Omental fat pad (tissue), 4 donors: Measurements from ENCODE around the gene CCNB2. TPM values are rescaled to one million over a fixed set of nuclear protein-coding genes. Genes with fewer than 3 reads are reported as not detected.

Source experiments
- ATAC-seq: fragments of 150-250 bp; one replicate; pipeline ENCODE4 v1.9.1; 2016; ENCODE audit warnings: mild to moderate bottlenecking, moderate library complexity; ENCODE audit not compliant: low FRiP score
- DNase-seq: peaks from one replicate; pipeline ENCODE4 v3.0.0-alpha.2; 2019; ENCODE audit warnings: low spot score
- total RNA-seq, 4 donors: library from RNA; depleted of rRNA; stranded (reverse); fragments of >200 nt; gene quantifications; one replicate each; pipeline ENCODE4 v1.1.0, GENCODE V29; 2016
- TF ChIP-seq, protein P1 (sequence below), 3 donors: fragments of 450-650 bp; IDR thresholded peaks; one replicate each; pipeline ENCODE4 v1.5.1; 2016 to 2017; ENCODE audit warnings: antibody characterized with exemption in 3 of 3, mild to moderate bottlenecking in 3 of 3, moderate library complexity in 2 of 3

Gene CCNB2
- total RNA-seq, 4 donors from 2014 or later = 1.0 to 5.8 (median 1.1) TPM

DNA sequence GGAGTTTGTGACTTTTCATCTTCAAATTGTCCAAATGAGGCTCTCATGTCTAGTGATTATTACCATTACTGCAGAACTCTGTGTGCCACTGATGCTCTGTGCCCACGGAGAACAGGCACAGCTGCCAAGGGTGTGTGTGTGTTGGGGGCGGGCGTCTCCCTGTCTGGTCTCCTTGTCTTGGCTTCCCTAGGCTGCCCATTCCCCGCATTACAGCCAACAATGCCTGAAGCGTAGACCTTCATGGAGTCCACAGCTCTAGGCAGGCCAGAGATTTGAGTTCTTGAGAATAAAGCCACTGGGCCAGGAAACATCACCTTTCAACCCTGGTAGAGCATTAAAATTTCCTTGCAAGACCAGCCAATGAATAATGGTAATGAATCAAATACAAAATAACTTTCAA is 42.7 kb downstream of the CCNB2 start:
- TF ChIP-seq, protein P1, sequence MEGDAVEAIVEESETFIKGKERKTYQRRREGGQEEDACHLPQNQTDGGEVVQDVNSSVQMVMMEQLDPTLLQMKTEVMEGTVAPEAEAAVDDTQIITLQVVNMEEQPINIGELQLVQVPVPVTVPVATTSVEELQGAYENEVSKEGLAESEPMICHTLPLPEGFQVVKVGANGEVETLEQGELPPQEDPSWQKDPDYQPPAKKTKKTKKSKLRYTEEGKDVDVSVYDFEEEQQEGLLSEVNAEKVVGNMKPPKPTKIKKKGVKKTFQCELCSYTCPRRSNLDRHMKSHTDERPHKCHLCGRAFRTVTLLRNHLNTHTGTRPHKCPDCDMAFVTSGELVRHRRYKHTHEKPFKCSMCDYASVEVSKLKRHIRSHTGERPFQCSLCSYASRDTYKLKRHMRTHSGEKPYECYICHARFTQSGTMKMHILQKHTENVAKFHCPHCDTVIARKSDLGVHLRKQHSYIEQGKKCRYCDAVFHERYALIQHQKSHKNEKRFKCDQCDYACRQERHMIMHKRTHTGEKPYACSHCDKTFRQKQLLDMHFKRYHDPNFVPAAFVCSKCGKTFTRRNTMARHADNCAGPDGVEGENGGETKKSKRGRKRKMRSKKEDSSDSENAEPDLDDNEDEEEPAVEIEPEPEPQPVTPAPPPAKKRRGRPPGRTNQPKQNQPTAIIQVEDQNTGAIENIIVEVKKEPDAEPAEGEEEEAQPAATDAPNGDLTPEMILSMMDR (IDR thresholded peaks at IDR 0.05) = no peak
- ATAC-seq (no peak), DNase-seq (no peak)

- no peak for DNase-seq
- peak; percentile 50 for ATAC-seq
These were observed 43.3 kb downstream of the CCNB2 start for GRCh38 chr15:59148153-59148833.

DNA sequence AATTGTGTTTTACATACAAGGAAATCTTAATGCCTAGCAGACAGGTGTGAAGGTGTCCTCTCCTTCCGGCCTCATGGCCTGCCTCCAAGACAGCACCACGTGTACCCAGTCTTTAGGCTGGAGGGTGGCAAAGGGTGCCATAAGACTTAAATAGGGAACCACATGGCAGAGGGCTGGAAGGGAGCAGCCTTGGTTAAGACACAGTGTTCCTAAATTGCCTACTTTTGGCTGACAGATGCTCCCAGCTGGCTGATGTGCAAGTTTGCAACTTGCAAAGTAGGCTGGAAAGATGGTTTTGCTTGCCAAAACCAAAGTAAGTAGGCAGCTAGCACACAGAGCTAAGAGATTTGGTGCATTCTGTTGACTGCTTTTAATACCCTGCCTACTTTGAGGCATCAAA is 45.2 kb downstream of the CCNB2 start:
- TF ChIP-seq, protein P1 (IDR thresholded peaks at IDR 0.05) = no peak
- ATAC-seq (no peak), DNase-seq (no peak)

More at GRCh38 chr15:59148153-59148833, 43.3 kb downstream of the CCNB2 start:
- TF ChIP-seq, protein P1 (IDR thresholded peaks at IDR 0.05) = no peak

DNA sequence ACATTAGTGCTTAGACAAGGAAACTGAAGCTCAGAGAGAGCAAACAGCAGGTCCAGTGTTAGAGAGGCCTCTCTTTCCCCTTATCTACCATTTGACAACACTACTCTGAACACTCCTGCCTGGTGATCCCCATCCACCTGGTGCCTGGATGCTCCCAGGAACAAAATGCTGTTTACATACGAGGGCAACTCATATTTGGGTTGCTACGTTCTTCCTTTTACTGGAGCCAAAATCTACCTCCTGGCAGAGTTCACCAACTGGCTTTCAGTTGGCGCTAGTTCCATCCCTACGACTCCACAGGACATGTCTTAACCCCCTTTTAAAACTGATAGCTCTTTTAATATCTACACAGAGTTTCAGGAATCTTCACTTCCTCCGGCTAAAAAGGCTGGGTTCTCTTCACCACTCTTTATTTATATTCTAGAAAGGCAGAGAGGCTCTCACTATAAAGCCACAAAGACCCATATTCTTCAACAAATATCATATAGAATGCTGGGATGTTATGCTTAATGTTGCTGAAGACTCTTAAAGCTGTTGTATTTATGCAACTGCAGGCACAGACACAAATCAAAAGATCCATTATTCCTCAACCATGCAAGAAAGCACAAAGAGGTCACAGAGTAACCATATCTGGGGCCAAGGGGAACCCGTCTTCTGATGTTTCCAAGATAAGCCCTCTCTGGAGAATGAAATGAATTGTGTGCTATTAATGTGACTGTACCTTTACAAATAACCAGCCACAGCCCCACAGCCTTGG is 47.9 kb downstream of the CCNB2 start:
- no peak for ATAC-seq
- DNase-seq = no peak
- TF ChIP-seq, protein P1 (IDR thresholded peaks at IDR 0.05) = no peak

- DNase-seq (no peak), ATAC-seq (no peak)
- TF ChIP-seq, protein P1 (IDR thresholded peaks at IDR 0.05) = no peak
These were observed 48.5 kb downstream of the CCNB2 start for GRCh38 chr15:59153466-59153865.

DNA sequence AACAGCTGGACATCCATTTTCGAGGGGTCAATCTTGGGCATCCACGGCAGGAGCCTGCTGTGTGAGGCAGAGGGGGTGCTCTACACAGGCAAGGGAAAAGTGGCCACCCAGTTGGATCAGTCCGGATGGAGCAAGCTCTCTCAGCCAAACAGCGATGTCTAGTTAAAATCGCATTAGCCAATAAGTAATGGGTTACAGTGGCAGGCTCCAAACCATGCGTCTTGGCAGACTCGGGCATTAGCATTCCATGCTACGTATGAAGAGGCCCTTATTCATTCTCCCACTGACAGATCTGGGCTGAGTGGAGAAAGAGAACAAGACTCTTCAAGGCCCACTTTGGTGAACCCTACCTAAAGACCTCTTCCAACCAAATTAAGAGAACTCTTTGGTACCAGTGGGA is 49.3 kb downstream of the CCNB2 start:
- no peak for DNase-seq
- TF ChIP-seq, protein P1 (IDR thresholded peaks at IDR 0.05) = no peak
- ATAC-seq = no peak

GRCh38 chr15:59155431-59155830 is 50.5 kb downstream of the CCNB2 start:
- no peak for ATAC-seq
- DNase-seq = no peak
- TF ChIP-seq, protein P1 (IDR thresholded peaks at IDR 0.05) = no peak
